Uterus (tissue), 4 donors: ENCODE measurements around the gene ACAP3. TPM values are rescaled to one million over a fixed set of nuclear protein-coding genes. Genes with fewer than 3 reads are reported as not detected.

Source experiments
- DNase-seq, 2 donors: peaks; one replicate each; pipeline ENCODE4 v3.0.0-alpha.2; 2019 to 2020
- H3K27ac ChIP-seq, 2 donors: fragments of 200-600 bp; sonication (generic); 1 replicate in 1 of 2; 2 replicates in 1 of 2; pipeline ENCODE4 v1.5.1; 2016 to 2018
- H3K27me3 ChIP-seq, 2 donors: fragments of 200-600 bp; sonication (generic); one replicate each; pipeline ENCODE4 v1.5.1; 2018 to 2019; ENCODE audit warnings: control low read depth in 1 of 2
- H3K36me3 ChIP-seq, 2 donors: fragments of 200-600 bp; sonication (generic); one replicate each; pipeline ENCODE4 v1.5.1; 2019; ENCODE audit warnings: control low read depth in 1 of 2
- H3K4me1 ChIP-seq, 2 donors: fragments of 200-600 bp; sonication (generic); one replicate each; pipeline ENCODE4 v1.5.1; 2018 to 2019; ENCODE audit warnings: control low read depth in 1 of 2
- H3K4me3 ChIP-seq, 2 donors: fragments of 200-600 bp; sonication (generic); 1 replicate in 1 of 2; 2 replicates in 1 of 2; pipeline ENCODE4 v1.5.1; 2018 to 2019; ENCODE audit warnings: mild to moderate bottlenecking in 1 of 2
- H3K9me3 ChIP-seq, 2 donors: fragments of 200-600 bp; sonication (generic); one replicate each; pipeline ENCODE4 v1.5.1; 2019; ENCODE audit warnings: control low read depth in 1 of 2
- CTCF ChIP-seq, 4 experiments: fragments of 200-600 bp in 2 of 4; fragments of 450-650 bp in 2 of 4; sonication (generic) in 2 of 4; IDR thresholded peaks; one replicate each; pipeline ENCODE4 v1.5.1; 2016 to 2019; ENCODE audit warnings: antibody characterized with exemption in 4 of 4, mild to moderate bottlenecking in 2 of 4, moderate library complexity in 1 of 4
- POLR2A ChIP-seq, 2 donors: fragments of 450-650 bp; IDR thresholded peaks; one replicate each; pipeline ENCODE4 v1.6.1; 2016; ENCODE audit warnings: antibody characterized with exemption in 2 of 2, mild to moderate bottlenecking in 1 of 2, moderate library complexity in 1 of 2
- intact Hi-C: fragments of 100-400 bp; cut with DNase I; formaldehyde crosslinking; loops from one replicate; pipeline ENCODE4 v1.15.1; 2023; ENCODE audit warnings: low total_unique reads
- total RNA-seq, 4 donors: library from RNA; depleted of rRNA in 3 of 4; stranded (reverse); fragments of >200 nt in 3 of 4; gene quantifications; one replicate each; pipeline versions ENCODE4 v1.1.0 to v1.2.4, GENCODE V29; 2014 to 2023
- donor health status: DM: yes; HTN: yes; CAD: no.

The ACAP3 gene
- total RNA-seq, 4 donors from 2014 or later, result 11.2 to 98.5 (median 44.0) TPM

- H3K36me3 ChIP-seq, result no peaks in the 10 kb centered on the region
- intact Hi-C loops, result no loop called here
Measured at GRCh38 chr1:1331068-1331965, 23.6 kb upstream of the ACAP3 start, which contains the start of gene TAS1R3. Gene TAS1R3 (plus strand): TSS chr1:1331280. CDS start chr1:1331346, 66 bp downstream.

GRCh38 chr1:1330366-1331067 lies 22.8 kb upstream of the ACAP3 start:
- H3K4me1 ChIP-seq, result peaks cover 0 to 11% of the 10 kb centered on the region in 2 donors
- intact Hi-C loops, result no loop called here
- DNase-seq, result no peak
- no peak for TF ChIP-seq CTCF (IDR thresholded peaks at IDR 0.05)
- TF ChIP-seq POLR2A (IDR thresholded peaks at IDR 0.05), result no peak
- no peaks in the 10 kb centered on the region for H3K36me3 ChIP-seq
- H3K4me3 ChIP-seq, result no peak overlapping the region
- H3K27ac ChIP-seq, result no peak overlapping the region
- no peaks in the 10 kb centered on the region for H3K27me3 ChIP-seq
- no peaks in the 10 kb centered on the region for H3K9me3 ChIP-seq

More at GRCh38 chr1:1331068-1331965, 23.6 kb upstream of the ACAP3 start, which contains the start of gene TAS1R3:
- H3K4me3 ChIP-seq, result no peak within 1 kb of the TSS
- no peak for DNase-seq
- peaks cover 0 to 3% of the 10 kb centered on the region in 2 donors for H3K4me1 ChIP-seq
- TF ChIP-seq CTCF (IDR thresholded peaks at IDR 0.05) (no peak), POLR2A (IDR thresholded peaks at IDR 0.05) (no peak)
- no peaks in the 10 kb centered on the region for H3K27me3 ChIP-seq
- H3K27ac ChIP-seq, result no peak within 1 kb of the TSS
- no peaks in the 10 kb centered on the region for H3K9me3 ChIP-seq

GRCh38 chr1:1329304-1330210 lies 21.8 kb upstream of the ACAP3 start:
- no peak for DNase-seq
- H3K9me3 ChIP-seq, result no peaks in the 10 kb centered on the region
- no peak overlapping the region for H3K4me3 ChIP-seq
- peaks cover 0 to 17% of the 10 kb centered on the region in 2 donors for H3K4me1 ChIP-seq
- intact Hi-C loops, result no loop called here
- no peaks in the 10 kb centered on the region for H3K27me3 ChIP-seq
- TF ChIP-seq CTCF (IDR thresholded peaks at IDR 0.05) (no peak), POLR2A (IDR thresholded peaks at IDR 0.05) (no peak)
- no peaks in the 10 kb centered on the region for H3K36me3 ChIP-seq
- no peak overlapping the region for H3K27ac ChIP-seq

- intact Hi-C loops, result no loop called here
- H3K4me1 ChIP-seq, result peaks cover 2 to 21% of the 10 kb centered on the region in 2 donors
- no peaks in the 10 kb centered on the region for H3K9me3 ChIP-seq
- H3K27ac ChIP-seq, result no peak overlapping the region
- no peak for TF ChIP-seq CTCF (IDR thresholded peaks at IDR 0.05)
- no peak for TF ChIP-seq POLR2A (IDR thresholded peaks at IDR 0.05)
- H3K27me3 ChIP-seq, result no peaks in the 10 kb centered on the region
- H3K4me3 ChIP-seq, result no peak overlapping the region
- H3K36me3 ChIP-seq, result no peaks in the 10 kb centered on the region
- DNase-seq, result no peak
Measured at GRCh38 chr1:1328254-1328653, 20.5 kb upstream of the ACAP3 start.
